Stomach smooth muscle (tissue), 2 donors: ENCODE data around the gene CCDC9.
"Not testable (repeated sequence)": the region's sequence is repeated elsewhere in the genome, so short reads cannot be mapped to it uniquely, and the experiment has no call there.

ENCODE experiments used
- H3K27ac ChIP-seq: one replicate; pipeline ENCODE4 v1.7.0; 2013; ENCODE audit warnings: mild to moderate bottlenecking, low read length, inconsistent platforms
- H3K27me3 ChIP-seq, 2 donors: one replicate each; pipeline ENCODE4 v1.7.0; 2013; ENCODE audit warnings: low read length in 2 of 2; ENCODE audit not compliant: insufficient read depth in 2 of 2, control insufficient read depth in 1 of 2
- H3K36me3 ChIP-seq, 2 donors: one replicate each; pipeline ENCODE4 v1.7.0; 2013; ENCODE audit warnings: low read length in 2 of 2; ENCODE audit not compliant: control insufficient read depth in 2 of 2, insufficient read depth in 2 of 2
- H3K4me1 ChIP-seq: one replicate; pipeline ENCODE4 v1.7.0; 2013; ENCODE audit warnings: low read length; ENCODE audit not compliant: control insufficient read depth, insufficient read depth
- H3K4me3 ChIP-seq, 2 donors: one replicate each; pipeline ENCODE4 v1.7.0; 2013; ENCODE audit warnings: low read length in 2 of 2
- H3K9ac ChIP-seq, 2 donors: one replicate each; pipeline ENCODE4 v1.7.0; 2013; ENCODE audit warnings: low read length in 2 of 2, mild to moderate bottlenecking in 1 of 2
- H3K9me3 ChIP-seq, 2 donors: one replicate each; pipeline ENCODE4 v1.7.0; 2013; ENCODE audit warnings: low read length in 2 of 2; ENCODE audit not compliant: control insufficient read depth in 2 of 2
- donor health status: healthy.
- donor health status: Pancreatic carcinoma.

Gene CCDC9

GRCh38 chr19:47274891-47275761, 18.8 kb downstream of the CCDC9 start:
- Histone ChIP-seq H3K9ac (peak overlapping the region; percentile 55 to 82), H3K27ac (peak overlapping the region; percentile 80), H3K4me1 (peaks cover 51% of the 10 kb centered on the region), H3K9me3 (no peaks in the 10 kb centered on the region), H3K4me3 (peak overlapping the region; percentile 73), H3K36me3 (peaks cover 11 to 14% of the 10 kb centered on the region in 2 donors), H3K27me3 (no peaks in the 10 kb centered on the region)

GRCh38 chr19:47275791-47276461, 19.6 kb downstream of the CCDC9 start:
- Histone ChIP-seq H3K27me3 (no peaks in the 10 kb centered on the region), H3K4me1 (peaks cover 57% of the 10 kb centered on the region), H3K4me3 (peak overlapping the region; percentile 73), H3K36me3 (peaks cover 5 to 6% of the 10 kb centered on the region in 2 donors), H3K27ac (peak overlapping the region; percentile 80), H3K9me3 (no peaks in the 10 kb centered on the region), H3K9ac (peak overlapping the region; percentile 55 to 82)

GRCh38 chr19:47276513-47276912, 20.2 kb downstream of the CCDC9 start:
- Histone ChIP-seq H3K4me3 (peak overlapping the region in 1 of 2 donors; percentile 73), H3K27ac (peak overlapping the region; percentile 80), H3K9ac (peak overlapping the region; percentile 29 to 82), H3K4me1 (peaks cover 57% of the 10 kb centered on the region)
- not testable (repeated sequence) for H3K27me3 ChIP-seq, H3K9me3 ChIP-seq, H3K36me3 ChIP-seq

GRCh38 chr19:47280183-47280797, 24.0 kb downstream of the CCDC9 start:
- Histone ChIP-seq H3K27me3 (no peaks in the 10 kb centered on the region), H3K9ac (no peak overlapping the region), H3K4me1 (peaks cover 43% of the 10 kb centered on the region), H3K4me3 (no peak overlapping the region), H3K36me3 (no peaks in the 10 kb centered on the region), H3K27ac (no peak overlapping the region), H3K9me3 (no peaks in the 10 kb centered on the region)

GRCh38 chr19:47283405-47284059, 27.2 kb downstream of the CCDC9 start:
- Histone ChIP-seq H3K27me3 (no peaks in the 10 kb centered on the region), H3K36me3 (no peaks in the 10 kb centered on the region), H3K4me3 (no peak overlapping the region), H3K9me3 (no peaks in the 10 kb centered on the region), H3K9ac (no peak overlapping the region), H3K4me1 (peaks cover 24% of the 10 kb centered on the region), H3K27ac (no peak overlapping the region)

- H3K9ac ChIP-seq = no peak overlapping the region
These were observed 28.1 kb downstream of the CCDC9 start for GRCh38 chr19:47284324-47284899.

GRCh38 chr19:47296036-47296435, 39.7 kb downstream of the CCDC9 start:
- Histone ChIP-seq H3K4me3 (no peak overlapping the region), H3K9ac (no peak overlapping the region), H3K4me1 (peaks cover 3% of the 10 kb centered on the region), H3K27ac (no peak overlapping the region), H3K36me3 (peaks cover 0 to 2% of the 10 kb centered on the region in 2 donors), H3K9me3 (no peaks in the 10 kb centered on the region), H3K27me3 (no peaks in the 10 kb centered on the region)

More at GRCh38 chr19:47284324-47284899, 28.1 kb downstream of the CCDC9 start:
- Histone ChIP-seq H3K27me3 (no peaks in the 10 kb centered on the region), H3K36me3 (no peaks in the 10 kb centered on the region), H3K4me3 (peak overlapping the region in 1 of 2 donors; percentile 15), H3K4me1 (peaks cover 21% of the 10 kb centered on the region), H3K27ac (no peak overlapping the region), H3K9me3 (no peaks in the 10 kb centered on the region)

- not testable (repeated sequence) for H3K27me3 ChIP-seq, H3K9me3 ChIP-seq, H3K9ac ChIP-seq, H3K27ac ChIP-seq, H3K4me3 ChIP-seq, H3K4me1 ChIP-seq, H3K36me3 ChIP-seq
These were observed 44.5 kb downstream of the CCDC9 start for GRCh38 chr19:47300867-47301266.

GRCh38 chr19:47302249-47302648, 45.9 kb downstream of the CCDC9 start:
- H3K9me3 ChIP-seq = no peaks in the 10 kb centered on the region
- H3K36me3 ChIP-seq = no peaks in the 10 kb centered on the region
- H3K4me3 ChIP-seq = no peak overlapping the region
- no peak overlapping the region for H3K27ac ChIP-seq
- H3K4me1 ChIP-seq = peaks cover 7% of the 10 kb centered on the region
- H3K27me3 ChIP-seq = no peaks in the 10 kb centered on the region
- no peak overlapping the region for H3K9ac ChIP-seq

- Histone ChIP-seq H3K9me3 (no peaks in the 10 kb centered on the region), H3K9ac (no peak overlapping the region), H3K4me1 (peaks cover 7% of the 10 kb centered on the region), H3K36me3 (no peaks in the 10 kb centered on the region), H3K27ac (no peak overlapping the region), H3K4me3 (no peak overlapping the region), H3K27me3 (no peaks in the 10 kb centered on the region)
These were observed 47.6 kb downstream of the CCDC9 start for GRCh38 chr19:47303966-47304365.
